ENCODE data around the gene DHX57.

The DHX57 gene, protein sequence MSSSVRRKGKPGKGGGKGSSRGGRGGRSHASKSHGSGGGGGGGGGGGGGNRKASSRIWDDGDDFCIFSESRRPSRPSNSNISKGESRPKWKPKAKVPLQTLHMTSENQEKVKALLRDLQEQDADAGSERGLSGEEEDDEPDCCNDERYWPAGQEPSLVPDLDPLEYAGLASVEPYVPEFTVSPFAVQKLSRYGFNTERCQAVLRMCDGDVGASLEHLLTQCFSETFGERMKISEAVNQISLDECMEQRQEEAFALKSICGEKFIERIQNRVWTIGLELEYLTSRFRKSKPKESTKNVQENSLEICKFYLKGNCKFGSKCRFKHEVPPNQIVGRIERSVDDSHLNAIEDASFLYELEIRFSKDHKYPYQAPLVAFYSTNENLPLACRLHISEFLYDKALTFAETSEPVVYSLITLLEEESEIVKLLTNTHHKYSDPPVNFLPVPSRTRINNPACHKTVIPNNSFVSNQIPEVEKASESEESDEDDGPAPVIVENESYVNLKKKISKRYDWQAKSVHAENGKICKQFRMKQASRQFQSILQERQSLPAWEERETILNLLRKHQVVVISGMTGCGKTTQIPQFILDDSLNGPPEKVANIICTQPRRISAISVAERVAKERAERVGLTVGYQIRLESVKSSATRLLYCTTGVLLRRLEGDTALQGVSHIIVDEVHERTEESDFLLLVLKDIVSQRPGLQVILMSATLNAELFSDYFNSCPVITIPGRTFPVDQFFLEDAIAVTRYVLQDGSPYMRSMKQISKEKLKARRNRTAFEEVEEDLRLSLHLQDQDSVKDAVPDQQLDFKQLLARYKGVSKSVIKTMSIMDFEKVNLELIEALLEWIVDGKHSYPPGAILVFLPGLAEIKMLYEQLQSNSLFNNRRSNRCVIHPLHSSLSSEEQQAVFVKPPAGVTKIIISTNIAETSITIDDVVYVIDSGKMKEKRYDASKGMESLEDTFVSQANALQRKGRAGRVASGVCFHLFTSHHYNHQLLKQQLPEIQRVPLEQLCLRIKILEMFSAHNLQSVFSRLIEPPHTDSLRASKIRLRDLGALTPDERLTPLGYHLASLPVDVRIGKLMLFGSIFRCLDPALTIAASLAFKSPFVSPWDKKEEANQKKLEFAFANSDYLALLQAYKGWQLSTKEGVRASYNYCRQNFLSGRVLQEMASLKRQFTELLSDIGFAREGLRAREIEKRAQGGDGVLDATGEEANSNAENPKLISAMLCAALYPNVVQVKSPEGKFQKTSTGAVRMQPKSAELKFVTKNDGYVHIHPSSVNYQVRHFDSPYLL (N-terminal part only)
- total RNA-seq = 18.8 to 34.3 reads per million in 2 donors

DNA sequence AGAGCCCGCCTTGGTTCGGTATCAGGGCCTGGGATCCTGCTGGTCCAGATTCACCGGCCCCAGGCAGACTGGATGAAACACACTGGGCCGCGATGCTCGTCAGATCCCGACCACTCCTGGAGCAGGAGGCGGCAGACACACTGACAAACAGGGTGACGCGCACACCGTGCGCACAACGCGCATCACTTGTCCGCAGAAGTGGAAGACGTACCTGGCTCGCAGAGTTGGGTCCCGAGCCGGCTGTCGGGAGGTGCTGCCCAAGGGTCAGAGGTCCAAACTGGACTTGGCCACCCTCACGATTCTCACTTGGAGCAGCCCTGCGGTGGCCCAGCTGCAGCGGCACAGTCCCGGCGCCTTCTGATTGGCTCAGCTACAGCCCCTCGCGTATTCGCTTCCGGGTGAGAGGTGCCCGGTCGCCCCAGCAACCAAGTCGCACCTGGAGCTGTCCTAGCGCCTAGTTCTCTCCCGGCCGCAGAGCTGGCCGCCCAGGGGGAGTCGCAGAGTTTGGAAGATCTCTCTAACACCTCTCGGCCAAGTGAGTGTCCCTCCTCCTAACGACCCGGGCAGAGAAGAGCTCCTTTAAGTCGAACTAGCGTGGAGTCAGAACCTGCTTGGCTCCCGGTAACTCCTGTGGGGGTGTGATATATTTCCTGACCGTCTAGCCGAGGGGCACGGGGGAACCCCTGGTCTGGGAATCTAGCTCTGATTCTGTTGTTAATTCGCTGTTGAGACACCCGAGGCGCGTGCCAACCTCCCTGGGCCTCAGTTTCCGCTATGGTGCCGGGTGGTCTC lies at the start of gene DHX57, which contains the start of gene MORN2:
Gene DHX57 (minus strand): TSS at position 359 of the 792 bp plus-strand sequence. CDS start 7,529 bp downstream, outside the sequence.
Gene MORN2 (plus strand): TSS at position 401 of the 792 bp plus-strand sequence.
- DNase-seq = peak; percentile 69

DNA sequence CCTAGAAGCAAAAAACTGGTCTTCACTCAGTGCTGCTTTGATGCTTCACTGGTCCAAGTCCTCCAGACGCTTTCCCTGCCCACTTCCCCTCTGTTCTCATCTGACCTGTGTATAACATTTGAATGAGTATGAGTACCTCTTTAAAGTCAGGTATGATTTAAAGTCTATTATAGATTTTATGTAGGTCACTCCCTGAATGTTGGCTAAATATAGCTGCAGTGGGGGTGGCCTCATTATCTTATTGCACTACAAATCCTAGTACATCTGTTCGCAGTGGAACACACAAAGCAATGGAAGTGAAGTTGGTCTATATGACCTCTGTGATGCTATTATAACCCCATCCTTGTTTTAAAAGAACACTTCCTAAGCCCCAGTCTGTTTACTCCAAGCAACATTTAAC lies 47.2 kb upstream of the DHX57 start:
- DNase-seq = no peak

DNA sequence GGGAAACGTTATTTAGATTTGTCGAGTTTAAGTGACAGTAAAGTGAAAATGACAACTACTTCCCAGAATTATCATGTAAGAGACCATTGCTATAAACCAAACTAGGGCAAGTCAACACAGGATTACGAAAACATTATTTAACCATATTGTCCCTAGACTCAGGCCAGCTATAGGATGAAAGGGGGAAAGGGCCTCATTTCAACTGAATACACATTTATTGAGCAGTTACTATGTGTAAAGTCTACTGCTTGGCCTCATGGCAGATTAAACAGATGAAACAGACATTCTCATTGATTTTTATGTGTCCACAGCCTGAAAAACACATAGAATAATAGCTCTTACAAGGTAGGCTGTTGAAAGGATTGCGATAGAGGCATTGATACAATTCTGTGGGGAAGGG lies 46.7 kb upstream of the DHX57 start:
- DNase-seq = no peak

DNA sequence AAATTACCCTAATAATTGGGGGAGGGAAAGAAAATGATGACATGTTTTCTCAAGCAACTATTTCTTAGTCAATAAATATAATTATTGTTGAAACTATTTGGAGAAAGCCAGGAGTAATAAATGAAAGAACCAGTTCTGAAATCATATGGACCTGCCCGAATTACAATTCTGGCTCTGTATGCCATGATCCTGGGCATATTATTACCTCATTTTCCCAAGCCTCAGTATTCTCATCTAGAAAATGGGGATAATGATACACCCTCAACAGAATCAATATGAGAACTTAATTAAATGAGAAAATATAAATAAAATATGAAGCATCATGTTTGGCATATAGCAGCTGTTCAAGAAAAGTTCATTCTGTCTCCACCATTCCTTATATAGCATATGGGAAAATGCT lies 36.9 kb upstream of the DHX57 start:
- no peak for DNase-seq

DNA sequence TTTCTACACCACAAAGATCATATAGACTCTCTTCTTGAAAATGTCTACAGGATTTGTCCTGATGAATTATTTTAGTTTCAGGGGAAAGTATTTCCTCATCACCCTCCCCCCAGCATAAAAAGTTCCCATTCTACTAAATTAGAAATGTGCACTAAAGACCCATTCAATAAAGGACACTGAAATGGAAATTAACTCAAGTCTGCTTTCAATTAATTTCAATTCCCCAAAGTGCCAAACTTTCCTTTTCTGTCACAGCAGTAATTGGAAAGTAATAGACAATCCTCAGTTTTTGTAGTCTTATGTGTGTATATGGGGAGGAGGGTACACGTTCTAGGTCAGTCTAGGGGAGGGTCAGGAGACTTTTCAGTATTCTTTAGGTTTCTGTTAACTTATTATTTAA lies 35.5 kb upstream of the DHX57 start:
- no peak for DNase-seq

DNA sequence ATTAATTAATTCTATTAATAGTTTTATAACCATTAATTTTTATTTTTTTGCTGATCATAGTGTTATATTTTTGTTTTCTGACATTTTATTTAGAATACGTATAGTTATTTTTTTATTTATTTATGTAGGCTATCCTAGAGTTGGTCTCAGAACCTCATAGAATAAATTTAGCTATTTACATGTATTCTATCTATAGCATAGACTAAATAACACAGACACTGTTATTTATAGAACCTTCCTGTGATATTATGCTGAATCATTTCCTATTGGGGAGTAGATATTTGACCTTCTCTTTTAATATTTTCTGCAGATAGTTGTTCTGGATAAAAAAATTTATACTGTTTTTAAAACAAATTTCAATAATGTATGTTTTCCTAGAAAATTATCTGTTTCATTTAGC lies 34.1 kb upstream of the DHX57 start:
- DNase-seq = no peak

DNA sequence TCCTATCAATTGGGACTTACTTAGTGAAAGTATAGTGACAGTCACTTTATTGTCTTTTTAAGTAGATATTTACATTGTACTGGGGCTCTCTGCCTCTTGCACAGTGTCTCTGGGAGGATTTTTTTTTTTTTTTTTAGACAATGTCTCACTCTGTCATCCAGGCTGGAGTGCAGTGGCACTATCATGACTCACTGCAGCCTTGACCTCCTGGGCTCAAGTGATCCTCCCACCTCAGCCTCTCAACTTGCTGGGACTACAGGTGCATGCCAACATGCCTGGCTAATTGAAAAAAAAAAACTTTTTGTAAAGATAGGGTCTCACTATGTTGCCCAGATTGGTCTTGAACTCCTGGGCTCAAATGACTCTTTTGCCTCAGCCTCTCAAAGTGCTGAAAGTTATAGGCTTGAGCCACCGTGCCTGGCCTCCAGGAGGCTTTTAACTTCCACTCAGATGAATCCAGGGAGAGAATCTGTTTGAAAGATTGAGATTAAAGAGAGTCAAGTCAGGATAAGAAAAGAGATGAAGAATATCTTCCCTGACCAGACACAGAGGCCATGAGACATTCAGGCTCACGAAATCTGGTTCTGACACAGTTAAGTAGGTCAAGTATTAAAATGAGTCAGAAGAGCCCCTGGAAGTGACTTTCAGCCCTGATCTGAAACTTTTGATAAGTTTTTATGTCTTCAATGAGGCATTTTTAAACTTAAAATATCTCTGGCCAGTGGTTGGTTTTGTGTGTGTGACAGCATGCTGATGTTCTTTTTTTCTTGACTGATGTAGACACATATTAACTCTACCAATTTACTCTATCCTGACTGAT lies 32.2 kb upstream of the DHX57 start:
- DNase-seq = no peak

DNA sequence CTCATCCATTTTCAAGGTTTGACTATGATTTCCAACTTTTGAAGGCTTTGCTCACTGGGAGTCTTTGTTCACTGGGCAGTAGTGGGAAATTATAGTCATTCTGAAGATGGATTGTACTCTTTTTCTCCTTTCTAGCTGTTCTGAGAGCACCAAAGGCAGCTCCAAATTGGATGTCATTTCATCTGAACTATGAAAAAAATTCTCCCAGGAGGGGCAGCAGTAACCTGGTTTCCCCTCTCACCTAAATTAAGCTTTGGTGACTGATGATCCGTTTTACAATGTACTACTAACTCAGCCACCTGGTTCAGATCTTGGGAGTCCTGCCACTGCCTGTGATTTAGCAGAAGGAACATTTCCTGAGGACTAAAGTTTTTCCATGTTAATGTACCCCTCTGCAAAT lies 31.5 kb upstream of the DHX57 start:
- DNase-seq = no peak

DNA sequence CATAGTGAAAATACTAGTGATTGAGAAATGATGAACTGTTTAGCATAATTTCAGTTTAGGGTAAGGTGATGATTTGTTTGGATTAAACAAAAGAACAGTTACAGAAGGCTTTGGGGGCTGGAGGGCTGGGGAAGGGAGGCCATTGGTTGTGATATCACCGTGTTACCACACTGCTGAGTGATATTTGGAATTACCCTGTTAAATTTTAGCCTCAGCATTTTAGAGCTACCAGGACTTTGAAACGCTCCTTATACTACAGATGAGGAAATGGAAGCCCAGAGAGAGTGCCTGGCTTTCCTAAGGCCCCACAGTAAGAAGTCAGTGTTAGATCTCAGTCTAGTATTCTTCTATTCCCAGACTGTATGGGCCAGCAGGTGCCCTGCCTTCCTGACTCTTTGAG lies 29.5 kb upstream of the DHX57 start:
- DNase-seq = no peak

DNA sequence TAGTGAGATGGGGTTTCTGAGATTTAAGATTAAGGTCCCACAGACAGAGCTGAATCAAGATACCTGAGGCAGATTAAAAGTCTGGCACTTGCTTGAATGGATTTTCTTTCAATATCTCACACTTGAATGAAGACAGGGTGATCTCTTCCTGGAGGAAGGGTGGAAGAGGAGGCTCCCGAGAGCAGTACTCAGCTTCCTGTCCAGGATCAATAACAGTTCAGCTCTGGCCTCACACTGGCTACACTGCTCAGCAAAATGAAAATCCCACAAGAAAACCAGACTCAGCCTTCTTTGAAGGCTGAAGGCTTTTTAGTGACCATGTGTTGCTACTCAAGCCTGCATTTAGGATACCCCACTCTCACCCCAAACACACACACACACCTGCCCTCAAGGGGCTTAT lies 25.0 kb upstream of the DHX57 start:
- DNase-seq = no peak

DNA sequence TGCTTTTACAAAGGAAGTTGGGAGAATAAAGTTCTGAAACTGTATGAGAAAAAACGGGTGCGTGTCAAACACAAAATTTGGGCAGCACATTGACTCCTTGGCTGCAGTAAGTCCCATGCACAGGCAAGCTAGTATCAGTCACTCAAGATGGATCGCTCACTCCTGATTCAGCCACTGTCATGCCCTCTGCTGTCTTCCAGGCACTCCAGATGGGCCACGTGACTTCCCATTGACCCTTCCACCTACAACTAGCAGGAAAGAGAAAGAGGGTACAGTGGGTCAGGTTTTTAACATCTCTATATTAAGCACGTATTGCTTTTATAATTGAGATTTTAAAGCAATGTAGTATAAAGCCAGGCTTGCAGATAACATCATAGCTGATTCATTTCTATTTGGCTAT lies 22.5 kb upstream of the DHX57 start:
- no peak for DNase-seq

DNA sequence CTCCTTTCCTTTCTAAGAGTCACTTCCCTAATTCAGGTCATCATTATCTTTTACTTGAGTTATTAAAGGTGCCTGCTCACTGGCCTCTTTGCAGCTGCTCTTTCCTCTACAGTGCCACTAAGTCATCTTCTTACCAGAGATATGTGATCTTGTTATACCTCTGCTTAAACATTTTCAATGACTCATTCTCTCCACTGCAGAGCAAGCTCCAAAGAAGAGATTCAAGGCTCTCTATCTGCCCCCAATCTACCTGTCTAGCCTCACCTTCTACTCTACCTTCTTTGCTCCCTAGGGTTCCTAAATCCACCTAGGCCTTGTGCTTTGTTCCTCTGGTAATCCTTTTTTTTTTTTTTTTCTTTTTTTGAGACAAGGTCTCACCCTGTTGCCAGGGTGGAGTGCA lies 17.1 kb upstream of the DHX57 start:
- DNase-seq = no peak

DNA sequence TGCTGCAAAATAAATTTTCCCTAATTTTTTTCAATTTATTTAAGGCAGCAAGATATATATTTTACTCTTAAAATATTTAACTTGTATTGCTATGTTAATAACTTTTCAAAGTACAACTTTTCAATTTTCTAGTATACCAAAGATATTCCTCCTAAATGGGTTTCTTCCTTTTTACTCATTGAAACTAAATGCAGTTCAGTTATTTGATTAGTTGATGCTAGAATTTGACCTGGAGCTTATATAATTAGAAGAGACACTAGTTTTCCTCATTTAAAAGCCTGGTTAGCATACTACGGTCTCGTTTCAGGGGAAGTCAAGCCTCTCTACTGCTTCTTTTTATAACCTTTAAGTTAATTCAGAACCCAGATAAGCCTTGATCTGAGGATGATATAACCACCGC lies 13.8 kb upstream of the DHX57 start, which contains the start of gene ARHGEF33:
Gene ARHGEF33 (plus strand): TSS at position 301 of the 400 bp plus-strand sequence. CDS start 29,573 bp downstream, outside the sequence.
- DNase-seq = no peak

DNA sequence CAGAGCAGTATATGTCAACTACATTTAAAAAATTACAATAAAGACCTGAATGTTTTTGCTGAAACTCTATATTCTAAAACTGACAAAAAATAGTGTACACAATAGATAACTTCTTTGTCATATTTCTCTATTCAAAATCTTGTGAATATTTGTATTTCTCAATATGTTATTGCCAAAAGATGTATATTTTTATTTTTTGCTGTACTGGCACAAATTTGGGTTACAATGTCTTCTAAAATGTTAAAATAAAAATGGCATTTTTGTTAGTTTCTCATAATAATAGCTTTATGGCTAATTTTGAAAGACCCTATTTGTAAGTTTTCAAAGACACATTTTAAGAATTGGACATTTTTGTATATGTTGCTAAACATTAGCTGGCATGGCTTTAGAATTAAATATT lies 13.3 kb upstream of the DHX57 start:
- DNase-seq = no peak

DNA sequence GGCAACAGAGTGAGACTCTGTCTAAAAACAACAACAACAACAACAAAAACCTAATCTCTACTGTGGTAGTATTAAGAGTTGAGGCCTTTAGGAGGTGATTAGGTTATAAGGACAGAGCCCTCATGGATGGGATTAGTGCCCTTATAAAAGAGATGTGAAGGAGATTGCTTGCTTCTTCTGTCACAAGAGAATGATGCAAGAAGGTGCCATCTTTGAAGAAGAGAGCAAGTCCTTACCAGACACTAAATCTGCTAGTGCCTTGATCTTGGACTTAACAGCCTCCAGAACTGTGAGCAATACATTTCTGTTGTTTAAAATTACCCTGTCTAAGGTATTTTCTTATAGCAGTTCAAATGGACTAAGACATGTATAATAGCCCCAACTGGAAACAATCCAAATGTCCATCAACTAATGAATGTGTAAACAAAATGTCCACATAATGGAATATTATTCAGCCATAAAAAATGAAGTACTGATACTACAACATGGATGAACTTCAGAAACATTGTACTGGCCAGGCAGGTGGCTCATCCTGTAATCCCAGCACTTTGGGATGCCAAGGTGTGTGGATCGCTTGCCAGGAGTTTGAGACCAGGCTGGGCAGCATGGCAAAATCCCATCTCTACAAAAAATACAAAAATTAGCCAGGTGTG lies 12.3 kb upstream of the DHX57 start:
- no peak for DNase-seq

DNA sequence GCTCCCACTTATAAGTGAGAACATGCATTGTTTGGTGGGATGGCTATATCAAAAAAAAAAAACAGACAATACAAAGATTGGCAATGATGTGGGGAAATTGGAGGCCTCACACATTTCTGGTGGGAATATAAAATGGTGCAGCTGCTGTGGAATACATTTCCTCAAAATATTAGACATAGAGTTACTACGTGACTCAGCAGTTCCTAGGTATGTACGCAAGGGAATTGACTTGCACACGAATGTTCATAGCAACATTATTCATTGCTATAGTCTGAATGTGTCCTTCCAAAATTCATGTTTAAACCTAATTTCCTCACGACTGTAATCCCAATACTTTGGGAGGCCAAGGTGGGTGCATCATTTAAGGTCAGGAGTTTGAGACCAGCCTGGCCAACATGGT lies 11.6 kb upstream of the DHX57 start:
- no peak for DNase-seq

DNA sequence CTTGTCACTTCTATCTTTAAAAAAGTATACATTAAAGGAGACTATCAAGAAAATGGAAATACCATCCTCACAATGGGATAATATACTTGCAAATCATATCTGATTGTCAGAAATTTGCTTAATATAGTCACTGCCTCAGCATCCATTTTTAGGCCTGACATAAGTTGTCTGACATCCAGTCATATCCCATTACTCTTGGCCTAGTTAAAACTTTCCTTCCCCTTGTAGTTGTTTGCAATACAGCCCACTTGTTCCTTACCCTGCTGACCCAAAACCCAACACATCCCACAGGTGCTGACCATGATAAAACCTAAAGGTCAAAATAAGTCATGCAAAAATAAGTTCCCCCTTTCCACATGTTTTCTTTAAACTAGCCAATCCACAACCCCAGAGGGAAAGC lies 10.3 kb upstream of the DHX57 start:
- no peak for DNase-seq

DNA sequence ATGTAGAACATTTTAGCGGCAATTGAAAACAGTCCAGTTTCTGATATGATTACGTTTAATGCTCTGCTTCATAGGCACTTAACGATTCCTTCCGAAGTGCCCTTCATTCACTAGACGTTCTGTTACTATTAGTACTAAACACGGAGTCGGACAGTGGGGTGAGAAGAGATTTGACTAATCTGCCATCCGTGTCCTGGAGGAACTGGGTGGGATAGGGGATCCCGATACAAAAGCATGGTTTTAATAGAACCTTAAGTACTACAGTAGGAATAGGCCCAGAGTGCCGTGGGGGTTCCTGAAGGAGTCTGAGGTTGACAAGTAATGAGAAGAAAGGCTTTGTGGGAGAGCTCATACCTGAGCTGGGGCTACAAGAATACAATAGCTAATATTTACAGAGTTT lies 673 bp upstream of the DHX57 start:
- no peak for DNase-seq

DNA sequence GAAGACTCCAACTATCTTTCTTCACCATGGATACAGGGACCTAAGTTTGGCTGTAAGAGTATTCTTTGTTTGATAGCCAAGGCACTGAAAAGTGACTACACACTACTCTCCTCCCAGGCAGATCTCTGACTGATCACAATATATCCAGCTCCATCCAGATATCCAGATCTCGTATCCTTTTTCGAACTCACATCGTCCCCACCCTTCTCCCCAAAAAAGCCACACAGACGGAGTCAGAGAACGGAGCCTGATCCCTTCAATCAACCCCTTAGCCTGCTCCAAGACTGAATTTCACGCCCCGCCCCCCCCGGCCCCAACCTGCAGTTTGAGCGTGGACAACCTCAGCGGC lies 533 bp downstream of the DHX57 start:
- DNase-seq = no peak

DNA sequence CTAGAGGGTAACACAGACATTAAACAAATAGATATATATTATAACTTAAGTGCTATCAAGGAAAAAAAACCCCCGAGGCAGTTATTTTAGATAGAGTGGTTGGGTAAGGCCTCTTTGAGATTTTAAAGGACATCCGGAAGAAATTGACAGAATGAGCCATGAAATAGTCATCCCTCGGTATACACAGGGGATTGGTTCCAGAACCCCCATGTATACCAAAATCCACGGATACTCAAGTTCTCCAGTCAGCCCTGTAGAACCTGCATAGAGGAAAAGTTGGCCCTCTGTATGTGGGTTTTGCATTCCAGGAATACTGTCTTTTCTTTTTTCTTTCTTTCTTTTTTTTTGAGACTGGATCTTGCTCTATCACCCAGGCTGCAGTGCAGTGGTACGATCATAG lies 2.0 kb downstream of the DHX57 start:
- DNase-seq = no peak

DNA sequence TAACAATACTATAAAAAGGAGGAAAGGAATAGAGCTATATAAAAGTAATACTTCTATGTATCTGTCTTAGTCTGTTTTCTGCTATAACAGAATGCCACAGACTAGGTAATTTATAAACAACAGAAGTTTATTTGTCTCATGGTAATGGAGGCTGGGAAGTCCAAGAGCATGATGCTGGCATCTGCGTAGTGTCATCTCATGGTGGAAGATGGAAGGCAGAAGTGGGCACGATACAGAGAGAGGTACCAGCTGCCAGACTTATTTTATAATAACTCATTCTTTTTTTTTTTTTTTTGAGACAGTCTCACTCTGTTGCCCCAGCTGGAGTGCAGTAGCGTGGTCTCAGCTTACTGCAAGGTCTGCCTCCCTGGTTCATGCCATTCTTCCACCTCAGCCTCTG lies 4.3 kb downstream of the DHX57 start:
- no peak for DNase-seq

Measured in T-helper 9 cell (primary cell).